GM10266 (cell line): ENCODE data around the gene NOMO2.
"Not testable (repeated sequence)": the region's sequence is repeated elsewhere in the genome, so short reads cannot be mapped to it uniquely, and the experiment has no call there.

ENCODE experiments used
- DNase-seq: peaks from one replicate; pipeline ENCODE4 v3.0.0; 2012; ENCODE audit errors: extremely low spot score

NOMO2 gene

DNA sequence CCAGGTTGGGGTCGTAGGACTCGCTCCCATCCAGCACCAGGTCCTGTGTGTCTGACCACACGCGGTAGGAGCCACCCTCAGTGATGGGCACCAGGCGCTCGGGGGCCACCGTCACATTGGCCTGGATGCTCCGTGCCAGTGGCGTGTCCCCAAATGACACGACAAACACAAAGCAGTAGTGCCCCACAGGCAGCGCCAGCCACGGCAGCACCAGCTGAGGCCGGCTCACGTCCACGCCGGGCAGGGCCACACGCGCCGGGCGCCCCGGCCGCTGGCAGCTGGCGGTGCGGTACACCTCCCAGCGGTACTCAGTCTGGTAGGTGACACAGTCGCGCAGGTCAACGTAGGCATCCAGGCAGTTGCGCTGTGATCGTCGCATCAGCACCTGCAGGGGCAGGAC lies 177.0 kb downstream of the NOMO2 start:
- not testable (repeated sequence) for DNase-seq

DNA sequence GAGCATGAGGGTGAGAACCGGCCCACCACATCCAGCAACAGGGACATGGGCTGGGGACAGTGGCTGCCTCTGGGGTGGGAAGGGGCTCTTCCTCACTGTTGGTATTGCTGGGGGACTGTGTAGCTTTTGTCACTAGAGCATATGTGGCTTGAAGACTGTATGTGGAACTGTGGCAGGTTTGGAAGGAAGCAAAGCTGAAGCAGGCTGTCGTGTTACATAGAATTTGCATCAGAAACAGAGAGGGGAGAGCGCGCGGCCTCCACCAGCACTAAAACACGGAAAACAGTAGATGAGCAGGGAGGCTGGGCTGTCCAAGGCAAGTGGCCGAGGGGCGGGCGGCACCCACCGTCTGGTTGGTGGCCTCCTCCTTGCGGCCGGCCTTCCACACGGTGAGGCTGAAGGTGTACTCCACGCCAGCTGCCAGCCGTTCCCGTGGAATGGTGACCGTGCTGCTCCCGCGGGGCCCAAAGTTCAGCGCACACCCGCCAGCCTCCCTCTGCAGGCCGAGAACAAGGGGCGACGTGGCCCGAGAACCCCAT lies 177.7 kb downstream of the NOMO2 start:
- DNase-seq: not testable (repeated sequence)

DNA sequence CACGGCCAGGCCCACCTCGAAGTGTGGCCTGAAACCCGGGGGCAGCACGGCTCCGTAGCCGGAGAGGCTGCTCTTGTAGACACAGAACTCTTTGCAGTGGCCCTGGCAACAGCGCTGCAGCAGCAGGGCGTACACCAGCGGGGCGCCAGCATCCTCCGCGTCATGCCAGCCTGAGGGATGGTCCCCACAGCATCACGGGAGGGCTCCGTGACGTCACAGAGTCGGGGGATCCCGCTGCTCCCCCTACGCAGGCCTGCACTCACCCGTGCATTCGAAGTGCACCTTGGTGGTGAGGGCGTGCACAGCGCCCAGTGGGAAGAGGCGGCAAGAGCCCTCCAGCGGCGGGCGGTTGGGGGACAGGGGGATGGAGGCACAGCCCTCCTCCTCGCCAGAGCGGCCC lies 179.2 kb downstream of the NOMO2 start:
- not testable (repeated sequence) for DNase-seq
